ENCODE data around the gene CFAP45.

CFAP45 gene, protein sequence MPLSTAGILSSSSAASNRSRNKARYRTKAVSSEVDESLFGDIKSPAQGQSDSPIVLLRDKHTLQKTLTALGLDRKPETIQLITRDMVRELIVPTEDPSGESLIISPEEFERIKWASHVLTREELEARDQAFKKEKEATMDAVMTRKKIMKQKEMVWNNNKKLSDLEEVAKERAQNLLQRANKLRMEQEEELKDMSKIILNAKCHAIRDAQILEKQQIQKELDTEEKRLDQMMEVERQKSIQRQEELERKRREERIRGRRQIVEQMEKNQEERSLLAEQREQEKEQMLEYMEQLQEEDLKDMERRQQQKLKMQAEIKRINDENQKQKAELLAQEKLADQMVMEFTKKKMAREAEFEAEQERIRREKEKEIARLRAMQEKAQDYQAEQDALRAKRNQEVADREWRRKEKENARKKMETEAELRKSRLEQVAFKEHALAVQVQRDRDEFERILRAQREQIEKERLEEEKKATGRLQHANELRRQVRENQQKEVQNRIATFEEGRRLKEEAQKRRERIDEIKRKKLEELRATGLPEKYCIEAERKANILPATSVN

DNA sequence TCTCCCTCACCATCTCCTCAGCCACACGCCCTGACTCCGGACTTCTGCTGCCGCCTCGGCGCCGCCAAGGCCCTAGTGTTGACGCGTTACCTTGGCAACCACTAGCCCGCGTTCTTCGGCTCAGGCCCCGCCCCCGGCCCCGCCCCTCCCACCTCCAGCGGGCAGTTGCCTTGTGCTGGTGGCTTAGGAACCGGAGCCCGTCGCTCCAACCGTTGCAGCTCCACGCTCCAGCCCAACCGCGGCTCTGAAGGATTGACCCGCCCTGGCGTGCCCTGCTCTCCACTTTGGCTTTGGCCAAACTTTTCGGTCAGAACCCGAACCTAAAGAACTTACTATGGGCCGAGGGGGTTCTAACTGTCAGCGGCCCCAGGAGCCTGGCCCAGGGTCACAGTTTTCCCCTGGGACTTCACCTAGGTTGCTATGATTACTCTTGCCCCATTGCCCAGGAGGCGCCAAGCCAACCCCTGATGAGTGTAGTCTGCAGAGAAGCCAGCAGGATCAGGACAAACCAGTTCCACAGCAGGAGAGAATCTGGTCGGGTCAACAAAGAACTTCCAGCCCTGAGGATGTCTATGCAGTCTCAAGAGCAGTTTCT lies at the start of gene CFAP45:
Gene CFAP45, minus strand, starts transcription at position 80 of the 595 bp plus-strand sequence. Its CDS starts 67 bp downstream, at position 13.
- DNase-seq (ENCODE audit: low read depth, low spot score), result no peak

- DNase-seq (ENCODE audit: low read depth, low spot score), result no peak
These were observed 49.2 kb upstream of the CFAP45 start for GRCh38 chr1:159949123-159949522.

DNA sequence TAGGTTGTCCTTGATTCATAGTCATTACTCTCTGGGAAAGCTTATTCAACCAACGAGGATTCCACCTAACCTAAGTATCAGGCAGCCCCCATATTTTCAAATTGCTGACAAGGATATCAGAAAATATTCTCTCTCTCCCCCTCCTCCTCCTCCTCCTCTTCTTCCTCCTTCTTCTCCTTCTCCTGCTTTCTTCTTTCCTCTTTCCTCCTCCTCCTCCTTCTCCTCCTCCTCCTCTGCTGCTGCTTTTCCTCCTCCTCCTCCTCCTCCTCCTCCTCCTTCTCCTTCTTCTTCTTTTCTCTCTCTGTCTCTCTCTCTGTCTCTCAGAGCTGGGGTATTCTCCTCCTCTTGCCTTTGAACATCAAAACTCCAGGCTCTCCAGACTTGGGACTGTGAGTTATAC lies 48.0 kb upstream of the CFAP45 start:
- DNase-seq (ENCODE audit: low read depth, low spot score), result no peak

DNA sequence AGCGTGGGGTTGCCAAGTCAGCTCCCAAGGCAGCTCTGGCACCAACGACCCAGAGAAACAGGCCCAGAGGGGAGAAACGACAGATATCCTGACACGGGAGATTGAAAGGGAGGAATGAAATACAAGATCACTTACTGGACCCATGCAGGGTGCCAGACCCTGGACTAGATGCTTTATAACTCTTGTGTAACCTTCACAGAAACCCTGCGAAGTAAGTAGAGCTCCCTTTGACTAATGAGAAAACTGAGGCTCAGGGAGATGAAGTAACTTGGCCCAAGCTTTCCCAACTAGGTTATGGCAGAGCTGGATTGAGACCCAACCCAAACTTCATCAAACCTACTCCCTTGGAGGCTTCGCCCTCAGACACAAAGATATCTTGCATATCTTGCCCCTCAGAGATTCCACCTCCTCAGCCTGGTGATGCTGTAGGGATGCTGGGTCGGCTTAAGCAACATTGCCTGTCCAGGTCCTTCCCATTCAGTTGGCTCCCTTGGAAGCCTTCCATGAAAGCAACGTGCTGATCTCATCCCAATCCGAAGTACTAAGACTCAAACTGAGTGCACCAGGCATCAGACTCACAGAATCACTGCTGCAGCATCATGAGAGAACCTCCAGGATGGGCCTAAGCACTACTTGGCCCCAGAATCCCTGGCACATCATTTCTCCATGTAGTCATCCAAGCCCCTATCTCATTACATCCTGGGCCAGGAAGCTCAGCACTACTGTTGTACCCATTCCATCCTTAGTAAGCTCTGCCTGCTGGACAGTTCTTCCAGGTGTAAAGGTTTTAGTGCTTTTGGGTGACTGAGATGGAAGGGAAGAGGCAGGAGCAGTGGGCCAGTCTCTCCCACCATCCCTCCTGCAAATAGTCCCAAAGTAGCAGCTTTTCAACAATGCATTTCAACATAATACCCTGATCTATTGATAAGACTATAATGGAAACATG lies 46.5 kb upstream of the CFAP45 start:
- DNase-seq (ENCODE audit: low read depth, low spot score), result no peak

DNA sequence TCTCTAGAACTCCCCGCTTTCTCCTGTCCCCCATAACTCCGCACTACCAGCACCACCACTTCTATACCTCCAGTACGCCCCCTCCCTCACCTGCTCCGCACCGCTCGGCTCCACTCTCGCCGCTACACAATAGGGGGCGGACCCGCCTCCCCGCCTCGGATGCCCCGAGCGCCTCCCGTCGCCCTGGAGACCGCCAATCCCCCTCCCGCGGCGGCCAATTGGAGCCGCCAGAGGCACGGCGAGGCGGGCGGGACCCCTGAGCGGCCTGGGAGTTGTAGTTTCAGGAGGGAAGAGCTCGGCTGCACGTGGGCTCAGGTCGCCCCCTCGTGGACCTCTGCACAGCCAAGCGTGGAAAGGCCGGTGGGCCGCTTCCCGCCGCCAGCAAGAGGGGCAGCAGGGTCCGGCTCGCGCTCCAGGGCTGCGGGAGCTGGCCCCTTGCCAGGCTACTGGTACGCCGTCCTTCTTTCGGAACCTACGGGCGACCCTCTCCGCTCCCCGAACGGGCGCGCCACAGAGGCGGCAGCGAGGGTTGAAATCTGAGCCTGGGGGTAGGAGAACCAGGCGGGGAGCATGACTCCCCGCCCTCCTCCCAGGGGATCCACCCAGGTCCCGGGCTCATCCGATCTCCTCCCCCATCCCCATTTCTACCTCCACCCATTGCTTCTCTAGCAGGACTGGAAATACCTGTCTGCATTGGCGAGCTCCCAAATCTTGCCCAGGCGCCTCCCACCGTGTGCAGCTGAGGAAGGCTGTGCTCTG lies 45.7 kb upstream of the CFAP45 start, which contains the start of gene IGSF9:
Gene IGSF9, minus strand, starts transcription at position 131 of the 759 bp plus-strand sequence. CDS start 2,159 bp downstream, outside the sequence.
- peak; percentile 82 for DNase-seq (ENCODE audit: low read depth, low spot score)

DNA sequence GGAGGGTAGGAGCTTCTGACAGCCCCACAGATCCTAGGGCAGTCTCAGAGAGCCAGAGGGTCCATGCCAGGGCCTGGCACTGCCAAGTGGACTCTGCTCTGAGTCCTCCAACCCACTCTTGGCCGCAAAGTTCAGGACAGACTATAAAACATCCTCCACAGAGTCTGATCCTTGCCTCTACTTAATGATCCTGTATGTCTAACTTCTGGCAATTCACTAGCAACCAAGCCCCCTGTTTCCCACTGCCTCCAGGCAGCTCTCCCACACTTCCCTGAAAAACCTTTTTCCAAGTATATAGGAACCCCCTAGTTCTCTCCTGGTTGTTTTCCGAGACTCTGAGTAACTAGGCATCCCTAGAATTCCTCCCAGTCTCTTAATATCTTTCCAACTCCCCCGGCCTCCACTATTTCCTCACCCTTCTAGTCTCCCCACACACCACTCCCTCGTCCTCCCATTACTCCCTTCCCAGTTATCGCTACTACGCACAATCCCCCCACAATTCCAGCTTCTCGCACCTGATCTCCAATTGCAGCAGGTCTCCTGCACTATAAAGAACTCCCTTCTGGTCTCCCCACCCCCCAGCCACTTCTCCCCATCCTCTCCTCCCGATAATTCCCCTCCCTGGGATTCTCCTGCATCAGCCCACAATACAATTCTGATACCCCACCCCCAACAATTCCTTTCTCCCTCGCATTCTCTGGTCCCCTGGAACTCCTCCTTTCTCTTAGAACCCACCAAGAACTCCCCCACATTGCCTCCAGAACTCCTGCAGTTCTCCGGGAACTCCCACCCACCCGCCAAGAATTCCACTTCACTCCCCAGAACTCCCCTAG lies 44.9 kb upstream of the CFAP45 start:
- DNase-seq (ENCODE audit: low read depth, low spot score), result no peak

DNA sequence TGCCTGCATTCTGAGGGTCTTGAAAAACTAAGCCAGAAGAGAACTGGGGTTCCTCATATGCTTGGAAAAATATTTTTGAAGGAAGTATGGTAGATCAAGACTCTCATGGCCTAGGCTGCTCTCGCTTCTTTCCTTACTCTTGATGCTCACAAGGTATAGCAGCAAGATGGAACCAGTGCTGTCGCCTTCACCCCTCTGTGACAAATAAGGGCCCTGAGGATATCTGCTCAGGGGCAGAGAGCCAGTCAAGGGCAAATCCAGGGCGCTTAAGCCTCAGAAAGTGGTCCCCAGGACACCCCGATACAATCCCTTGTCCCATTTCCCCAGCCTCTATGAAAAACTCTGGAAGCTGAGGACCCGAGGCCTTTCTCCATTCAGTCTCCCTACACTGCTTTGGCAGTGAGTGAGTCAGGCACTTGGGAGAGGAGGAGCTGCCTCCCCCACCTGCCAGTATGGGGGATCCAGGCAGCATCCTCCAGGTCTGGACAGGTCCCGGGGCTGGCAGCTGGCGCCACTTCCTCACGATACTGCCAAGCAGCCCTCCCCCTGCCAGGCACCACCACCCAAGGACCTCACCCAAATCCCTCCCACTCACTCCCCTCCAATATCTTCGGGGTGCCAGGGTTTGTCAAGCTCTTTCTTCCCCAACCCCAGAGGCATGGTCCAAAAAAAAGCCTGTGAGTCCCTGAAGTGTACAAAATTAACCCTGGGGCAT lies 44.1 kb upstream of the CFAP45 start:
- no peak for DNase-seq (ENCODE audit: low read depth, low spot score)

- DNase-seq (ENCODE audit: low read depth, low spot score), result no peak
These were observed 43.3 kb upstream of the CFAP45 start for GRCh38 chr1:159943278-159943640.

DNA sequence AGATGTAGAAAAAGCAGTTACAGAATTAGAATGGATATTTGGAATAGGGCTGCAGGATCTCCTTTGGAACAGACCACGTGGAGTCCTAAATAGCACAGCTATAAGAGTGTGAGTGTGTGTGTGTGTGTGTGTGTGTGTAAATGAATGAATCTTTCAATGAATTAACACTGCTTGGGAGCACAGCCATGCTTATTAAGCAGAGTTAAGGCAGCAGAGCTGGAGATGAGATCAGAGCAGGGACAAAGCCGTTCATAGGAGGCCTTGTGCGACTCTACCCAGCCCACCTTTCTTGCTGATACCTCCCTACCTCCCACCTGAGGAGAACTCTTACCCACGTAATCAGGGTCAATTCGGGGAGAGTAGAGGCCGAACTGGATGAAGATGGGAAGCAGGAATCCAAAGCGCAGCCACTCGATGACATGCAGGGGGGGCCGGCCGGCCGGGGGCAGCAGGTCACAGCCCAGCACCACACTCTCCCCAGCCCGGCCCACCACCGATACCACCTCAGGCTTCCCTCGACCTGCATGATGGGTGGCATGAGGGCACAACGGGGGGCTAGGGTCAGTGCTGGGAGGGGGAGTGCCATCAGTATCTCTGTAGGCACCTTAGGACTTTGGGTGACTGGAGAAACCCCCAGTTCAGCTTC lies 42.8 kb upstream of the CFAP45 start:
- DNase-seq (ENCODE audit: low read depth, low spot score), result no peak

- no peak for DNase-seq (ENCODE audit: low read depth, low spot score)
These were observed 41.9 kb upstream of the CFAP45 start for GRCh38 chr1:159941591-159942560.

GRCh38 chr1:159941141-159941540 lies 41.2 kb upstream of the CFAP45 start:
- no peak for DNase-seq (ENCODE audit: low read depth, low spot score)

DNA sequence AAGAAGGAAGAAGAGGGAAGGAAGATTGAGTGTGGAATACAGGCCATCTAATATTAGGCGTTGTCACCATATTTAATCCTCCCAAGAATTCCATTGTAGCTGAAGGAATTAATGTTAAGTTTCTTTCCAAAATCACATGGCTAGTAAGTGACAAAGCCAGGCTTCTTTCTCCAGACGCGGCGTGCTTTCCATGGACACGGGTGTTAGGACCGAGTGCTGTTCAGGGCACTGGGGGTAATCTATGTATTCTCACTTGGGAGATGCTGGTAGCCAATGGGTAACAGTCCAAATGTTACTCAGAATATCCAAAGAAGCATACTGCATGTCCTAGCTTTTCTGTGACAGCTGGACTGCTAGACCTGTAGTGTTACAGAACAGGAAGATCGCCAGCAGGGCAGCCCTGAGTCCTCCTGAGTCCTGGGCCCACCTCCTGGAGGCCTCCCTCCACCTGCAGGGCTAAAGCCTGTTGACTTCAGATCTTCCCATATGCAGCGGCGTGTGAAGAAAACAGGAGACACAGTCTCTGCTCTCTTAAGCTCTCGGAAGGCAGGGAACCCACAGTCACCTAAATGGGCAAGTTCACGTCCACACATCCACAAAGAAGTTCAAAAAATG lies 40.1 kb upstream of the CFAP45 start:
- DNase-seq (ENCODE audit: low read depth, low spot score), result no peak

GRCh38 chr1:159939678-159940002 lies 39.7 kb upstream of the CFAP45 start:
- no peak for DNase-seq (ENCODE audit: low read depth, low spot score)

DNA sequence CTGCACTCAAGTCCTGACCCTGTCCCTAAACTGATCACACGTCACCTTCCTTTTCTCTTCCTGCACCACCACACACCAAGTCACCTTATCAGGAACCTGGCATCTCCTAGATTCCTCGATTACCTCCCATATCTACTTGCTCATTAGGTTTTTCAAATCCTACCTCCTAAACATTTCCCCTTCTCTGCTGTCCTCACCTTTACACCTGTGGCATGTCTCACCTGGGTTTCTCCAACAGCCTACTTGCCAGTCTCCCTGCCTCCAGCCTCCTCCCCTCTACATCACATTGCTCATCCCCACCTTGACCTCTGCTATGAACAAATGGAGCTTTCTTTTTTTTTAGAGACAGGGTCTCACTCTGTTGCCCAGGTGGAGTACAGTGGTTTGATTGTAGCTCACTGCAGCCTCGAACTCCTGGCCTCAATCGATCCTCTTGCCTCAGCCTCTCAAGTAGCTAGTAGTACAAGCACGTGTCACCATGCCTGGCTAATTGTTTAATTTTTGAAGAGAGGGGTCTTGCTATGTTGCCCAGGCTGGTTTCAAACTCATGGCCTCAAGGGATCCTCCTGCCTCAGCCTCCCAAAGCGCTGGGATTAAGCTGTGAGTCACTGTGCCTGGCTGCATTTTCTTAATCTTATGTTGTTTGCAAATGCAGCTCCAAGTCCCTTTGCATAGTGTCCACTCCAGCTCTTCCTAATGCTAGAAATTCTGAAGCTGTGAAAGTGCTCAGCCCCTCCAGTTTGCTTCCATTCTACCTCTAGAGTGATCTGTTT lies 39.1 kb upstream of the CFAP45 start:
- DNase-seq (ENCODE audit: low read depth, low spot score), result no peak

- DNase-seq (ENCODE audit: low read depth, low spot score), result no peak
These were observed 38.4 kb upstream of the CFAP45 start for GRCh38 chr1:159938211-159938852.

DNA sequence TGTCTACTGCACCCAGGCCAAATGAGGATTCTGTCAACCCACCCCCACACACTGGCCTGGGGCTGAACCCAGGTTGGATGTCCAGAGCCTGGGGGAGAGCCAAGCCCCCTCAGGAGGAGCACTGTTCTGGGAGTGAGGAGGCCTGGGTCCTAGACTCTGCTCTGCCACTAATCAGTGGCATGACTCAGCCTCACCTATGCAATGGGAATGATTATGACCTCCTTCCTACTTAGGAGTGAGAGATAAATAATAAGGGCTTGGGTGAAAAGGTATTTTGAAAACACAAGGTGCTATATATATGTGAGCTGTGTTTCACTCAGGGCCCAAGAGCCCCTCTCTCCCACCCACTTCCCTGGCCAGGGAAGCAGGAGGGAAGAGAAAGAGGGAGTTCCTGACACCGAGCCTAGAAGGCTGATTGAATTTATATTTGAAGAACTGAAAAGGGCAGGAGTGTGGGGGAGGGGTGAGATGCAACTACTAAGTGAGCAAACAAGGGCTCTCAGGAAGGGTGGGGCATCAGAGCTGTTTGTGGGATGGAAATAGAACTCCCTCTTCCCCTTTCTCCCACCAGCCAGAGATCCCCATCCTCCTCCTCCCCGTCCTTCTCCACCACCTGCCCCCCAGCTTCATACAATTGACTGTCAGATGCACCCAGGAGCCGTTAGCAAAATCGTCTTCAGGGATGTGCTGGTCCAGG lies 37.2 kb upstream of the CFAP45 start:
- no peak for DNase-seq (ENCODE audit: low read depth, low spot score)
